ENCODE results near the gene NYAP2.

DNA sequence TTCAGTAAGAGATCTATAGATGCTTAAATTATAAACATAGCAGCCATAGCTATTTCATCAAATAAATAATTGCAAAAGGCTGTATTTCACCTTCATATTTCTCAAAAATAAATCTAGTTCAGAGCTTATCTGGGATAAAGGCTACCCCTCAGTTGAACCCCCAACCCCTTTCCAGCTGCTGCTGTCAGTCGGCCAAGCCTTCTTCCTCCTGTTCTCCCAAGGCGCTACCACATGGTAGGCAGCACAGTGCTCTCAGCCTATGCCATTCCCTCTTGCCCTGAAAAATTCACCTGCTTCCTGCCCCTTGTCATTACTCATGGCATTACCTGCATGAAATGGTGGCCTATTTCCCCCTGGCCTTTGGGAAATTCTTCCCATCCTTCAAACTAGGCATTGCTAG lies 136.5 kb downstream of the NYAP2 start:
- no peak for TF ChIP-seq POLR2AphosphoS5 (IDR thresholded peaks at IDR 0.05)
- TF ChIP-seq, protein P1, sequence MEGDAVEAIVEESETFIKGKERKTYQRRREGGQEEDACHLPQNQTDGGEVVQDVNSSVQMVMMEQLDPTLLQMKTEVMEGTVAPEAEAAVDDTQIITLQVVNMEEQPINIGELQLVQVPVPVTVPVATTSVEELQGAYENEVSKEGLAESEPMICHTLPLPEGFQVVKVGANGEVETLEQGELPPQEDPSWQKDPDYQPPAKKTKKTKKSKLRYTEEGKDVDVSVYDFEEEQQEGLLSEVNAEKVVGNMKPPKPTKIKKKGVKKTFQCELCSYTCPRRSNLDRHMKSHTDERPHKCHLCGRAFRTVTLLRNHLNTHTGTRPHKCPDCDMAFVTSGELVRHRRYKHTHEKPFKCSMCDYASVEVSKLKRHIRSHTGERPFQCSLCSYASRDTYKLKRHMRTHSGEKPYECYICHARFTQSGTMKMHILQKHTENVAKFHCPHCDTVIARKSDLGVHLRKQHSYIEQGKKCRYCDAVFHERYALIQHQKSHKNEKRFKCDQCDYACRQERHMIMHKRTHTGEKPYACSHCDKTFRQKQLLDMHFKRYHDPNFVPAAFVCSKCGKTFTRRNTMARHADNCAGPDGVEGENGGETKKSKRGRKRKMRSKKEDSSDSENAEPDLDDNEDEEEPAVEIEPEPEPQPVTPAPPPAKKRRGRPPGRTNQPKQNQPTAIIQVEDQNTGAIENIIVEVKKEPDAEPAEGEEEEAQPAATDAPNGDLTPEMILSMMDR (IDR thresholded peaks at IDR 0.05), result no peak
- no peak for TF ChIP-seq EP300 (IDR thresholded peaks at IDR 0.05; ENCODE audit: low read depth)

Data from transverse colon (tissue), 4 donors.